ENCODE results near the gene NTRK1.
"Not testable (repeated sequence)": the region's sequence is repeated elsewhere in the genome, so short reads cannot be mapped to it uniquely, and the experiment has no call there.

NTRK1 gene

GRCh38 chr1:156920233-156921052, 59.8 kb downstream of the NTRK1 start, which contains the start of gene LRRC71:
TSS of gene LRRC71 (plus strand) at chr1:156920632. CDS start at chr1:156920804, 172 bp downstream.
- DNase-seq = no peak

DNA sequence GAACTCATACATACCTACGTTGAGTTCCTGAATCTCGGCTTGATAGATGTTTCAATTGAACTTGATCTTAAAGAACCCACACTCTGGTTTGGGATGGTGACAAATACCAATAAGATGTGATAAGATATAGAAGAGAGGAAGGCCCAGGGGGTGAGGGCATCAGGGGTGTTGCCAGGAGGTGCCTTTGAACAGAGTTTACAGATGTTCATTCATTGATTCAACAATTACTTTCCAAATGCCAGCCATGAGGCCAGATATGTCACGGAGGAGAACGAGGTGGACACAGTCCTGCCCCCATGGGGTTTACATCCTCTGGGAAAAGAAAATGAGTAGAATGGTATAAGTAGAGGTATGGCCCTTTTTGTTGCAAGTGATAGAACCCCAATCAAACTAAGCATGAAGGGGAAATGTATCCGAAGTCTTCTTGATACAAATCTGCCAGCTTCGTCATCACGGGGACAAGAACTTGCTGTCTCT, 60.4 kb downstream of the NTRK1 start:
- DNase-seq = no peak

- peak; percentile 51 for DNase-seq
These were observed 62.5 kb downstream of the NTRK1 start for GRCh38 chr1:156922986-156923669.

- DNase-seq = no peak
These were observed 63.2 kb downstream of the NTRK1 start for GRCh38 chr1:156923670-156924477.

- DNase-seq = no peak
These were observed 64.0 kb downstream of the NTRK1 start for GRCh38 chr1:156924478-156925153.

DNA sequence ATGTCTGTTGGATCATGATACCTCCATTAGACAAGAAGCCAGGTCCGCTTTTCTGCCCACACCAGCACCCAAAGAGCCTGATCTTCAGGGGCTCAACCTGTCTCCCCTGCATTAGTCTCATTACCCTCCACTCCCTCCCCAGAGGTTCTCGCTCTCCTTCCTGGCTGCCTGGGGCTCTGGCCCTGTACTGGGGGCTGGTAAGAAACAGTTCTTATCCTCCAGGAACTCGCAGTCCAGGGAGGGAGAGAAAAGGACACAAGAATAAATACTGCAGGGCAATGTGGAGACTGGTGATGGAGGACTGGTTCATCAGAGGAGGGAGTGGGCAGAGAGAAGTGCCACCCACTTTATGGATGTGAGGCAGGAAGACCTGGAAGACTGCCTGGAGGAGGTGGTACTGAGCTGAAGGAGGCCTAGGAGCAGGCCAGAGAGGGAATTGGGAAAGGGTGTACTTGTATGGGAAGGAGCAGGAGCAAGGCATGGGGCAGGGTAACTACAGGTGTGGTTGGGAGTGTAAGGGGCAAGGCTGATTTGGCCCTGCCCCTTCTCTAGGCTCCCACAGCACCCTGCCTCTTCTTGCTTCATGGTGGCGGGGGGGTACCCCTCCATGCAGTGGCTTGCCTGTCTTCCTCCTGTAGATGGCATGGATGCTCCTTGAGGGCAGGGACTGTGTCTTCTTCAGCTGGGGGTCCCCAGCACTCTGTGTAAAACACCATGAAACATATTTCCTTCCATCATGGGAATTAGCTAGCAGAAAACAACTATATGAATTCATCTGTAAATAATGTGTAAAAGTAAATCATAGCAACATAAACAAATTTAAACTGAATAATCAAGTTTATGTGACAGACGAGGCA, 64.7 kb downstream of the NTRK1 start:
- no peak for DNase-seq

DNA sequence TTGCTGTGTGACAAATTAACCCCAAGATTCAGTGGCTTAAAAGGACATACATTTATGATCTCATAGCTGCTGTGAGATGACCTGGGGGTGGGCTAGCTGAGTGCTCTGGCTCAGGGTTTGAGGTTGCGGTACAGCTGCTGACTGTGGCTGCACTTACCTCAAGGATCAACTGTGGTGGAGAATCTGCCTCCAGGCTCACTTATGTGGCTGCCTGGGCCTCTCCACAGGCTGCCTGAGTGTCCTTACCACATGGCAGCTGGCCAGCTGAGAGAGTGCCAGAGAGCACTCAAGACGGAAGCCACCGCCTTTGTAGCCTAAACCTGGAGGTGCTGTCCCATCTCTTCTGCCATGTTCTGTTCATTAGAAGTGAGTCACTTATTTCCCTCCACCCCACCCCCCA, 65.5 kb downstream of the NTRK1 start:
- no peak for DNase-seq

DNA sequence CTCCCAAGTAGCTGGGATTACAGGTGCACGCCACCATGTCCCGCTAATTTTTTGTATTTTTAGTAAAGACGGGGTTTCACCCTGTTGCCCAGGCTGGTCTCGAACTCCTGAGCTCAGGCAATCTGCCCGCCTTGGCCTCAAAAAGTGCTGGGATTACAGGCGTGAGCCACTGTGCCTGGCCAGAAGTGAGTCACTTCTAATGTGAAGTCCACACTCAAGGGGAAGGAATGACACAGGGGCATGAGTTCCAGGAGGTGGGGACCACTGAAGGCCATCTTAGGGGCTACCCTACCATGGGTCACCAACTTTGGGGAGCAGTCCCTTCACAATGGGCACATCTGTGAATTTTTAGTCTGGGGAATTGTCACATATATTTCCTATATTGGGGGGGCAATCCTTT, 66.0 kb downstream of the NTRK1 start:
- not testable (repeated sequence) for DNase-seq

GRCh38 chr1:156927215-156928042, 66.8 kb downstream of the NTRK1 start:
- DNase-seq = no peak

DNA sequence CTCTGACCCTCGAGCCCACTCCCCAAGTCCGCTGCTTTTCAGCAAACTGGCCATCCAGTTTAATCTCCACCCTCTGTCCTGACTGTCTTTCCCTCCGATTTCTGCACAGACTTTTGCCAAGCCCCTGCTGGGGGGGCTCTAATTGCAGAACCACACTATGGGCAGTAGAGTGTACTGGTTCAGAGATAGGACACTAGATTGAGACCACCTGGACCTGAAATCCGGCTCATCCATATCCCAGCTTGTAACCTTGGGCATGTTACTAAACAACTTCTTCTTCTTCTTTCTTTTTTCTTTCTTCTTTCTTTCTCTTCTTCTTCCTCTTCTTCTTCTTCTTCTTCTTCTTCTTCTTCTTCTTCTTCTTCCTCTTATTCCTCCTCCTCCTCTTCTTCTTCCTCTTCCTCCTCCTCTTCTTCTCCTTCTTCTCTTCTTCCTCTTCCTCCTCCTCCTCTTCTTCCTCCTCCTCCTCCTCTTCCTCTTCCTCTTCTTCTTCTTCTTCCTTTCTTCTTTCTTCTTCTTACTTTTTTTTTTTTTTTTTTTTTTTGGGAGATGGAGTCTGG, 67.5 kb downstream of the NTRK1 start:
- DNase-seq = no peak

GRCh38 chr1:156929596-156930238, 69.1 kb downstream of the NTRK1 start:
- DNase-seq = no peak

DNA sequence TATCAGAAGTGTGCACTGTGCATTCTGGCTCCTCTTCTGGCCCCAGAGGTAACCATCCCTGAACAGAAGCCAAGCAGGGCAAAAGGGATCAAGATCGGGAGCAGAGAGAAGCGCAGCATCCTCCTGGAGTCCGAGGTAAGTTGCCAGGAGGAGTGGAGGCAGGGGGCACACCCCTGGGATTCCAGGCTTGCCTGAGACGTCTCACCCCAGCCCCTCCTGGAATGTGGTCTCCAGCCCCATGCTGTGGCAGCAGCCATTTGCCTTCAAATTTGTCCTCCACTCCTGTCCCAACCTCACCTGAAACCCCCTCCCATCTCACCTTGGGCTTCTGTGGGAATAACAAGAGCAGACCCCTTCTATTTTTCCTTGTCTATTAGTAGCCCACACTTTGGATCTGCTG, 69.8 kb downstream of the NTRK1 start:
- no peak for DNase-seq

Measured in NCI-H2081 treated with DMSO at 0.1 percent for 48 hours (cell line).